ENCODE measurements around the gene ETFB.

Gene ETFB

GRCh38 chr19:51366389-51367254 is 434 bp upstream of the ETFB start:
- no peaks in the 10 kb centered on the region for H3K36me3 ChIP-seq
- H3K27ac ChIP-seq: peak overlapping the region; percentile 86
- TF ChIP-seq CTCF (IDR thresholded peaks at IDR 0.05; ENCODE audit: low read depth, low read length): no peak
- no peaks in the 10 kb centered on the region for H3K27me3 ChIP-seq (ENCODE audit: insufficient read depth, low read depth, severe bottlenecking)
- no peaks in the 10 kb centered on the region for H3K9me3 ChIP-seq (ENCODE audit: severe bottlenecking)
- H3K4me3 ChIP-seq (ENCODE audit: low read depth, low read length): peak overlapping the region; percentile 60
- peak; percentile 99 for DNase-seq

GRCh38 chr19:51365211-51365964 is 800 bp downstream of the ETFB start:
- no peak for DNase-seq
- H3K27me3 ChIP-seq (ENCODE audit: insufficient read depth, low read depth, severe bottlenecking): no peaks in the 10 kb centered on the region
- H3K36me3 ChIP-seq: no peaks in the 10 kb centered on the region
- H3K27ac ChIP-seq: peak overlapping the region; percentile 90
- H3K9me3 ChIP-seq (ENCODE audit: severe bottlenecking): no peaks in the 10 kb centered on the region
- H3K4me3 ChIP-seq (ENCODE audit: low read depth, low read length): peak overlapping the region; percentile 71
- TF ChIP-seq CTCF (IDR thresholded peaks at IDR 0.05; ENCODE audit: low read depth, low read length): no peak

- TF ChIP-seq CTCF (IDR thresholded peaks at IDR 0.05; ENCODE audit: low read depth, low read length): no peak
- no peak overlapping the region; the same call in 1 of the 2 replicates for H3K27ac ChIP-seq
- no peaks in the 10 kb centered on the region for H3K9me3 ChIP-seq (ENCODE audit: severe bottlenecking)
- DNase-seq: no peak
- no peaks in the 10 kb centered on the region for H3K27me3 ChIP-seq (ENCODE audit: insufficient read depth, low read depth, severe bottlenecking)
- H3K4me3 ChIP-seq (ENCODE audit: low read depth, low read length): no peak overlapping the region
- H3K36me3 ChIP-seq: no peaks in the 10 kb centered on the region
Measured at GRCh38 chr19:51364200-51365106, 1.7 kb downstream of the ETFB start.

- H3K27ac ChIP-seq: no peak overlapping the region
Measured at GRCh38 chr19:51361239-51361638, 4.9 kb downstream of the ETFB start.

More at GRCh38 chr19:51361239-51361638, 4.9 kb downstream of the ETFB start:
- DNase-seq: no peak
- Histone ChIP-seq H3K36me3 (no peaks in the 10 kb centered on the region), H3K27me3 (ENCODE audit: insufficient read depth, low read depth, severe bottlenecking) (no peaks in the 10 kb centered on the region), H3K4me3 (ENCODE audit: low read depth, low read length) (no peak overlapping the region), H3K9me3 (ENCODE audit: severe bottlenecking) (no peaks in the 10 kb centered on the region)
- TF ChIP-seq CTCF (IDR thresholded peaks at IDR 0.05; ENCODE audit: low read depth, low read length): no peak
